DND-41 (cell line): ENCODE results near the gene TTLL9.

ENCODE experiments used
- ATAC-seq: fragments of 200-7000 bp; cut with Tn5 transposase; 3 replicates; pipeline ENCODE4 v1.9.1; 2021; ENCODE audit warnings: low read depth; ENCODE audit not compliant: insufficient read depth
- DNase-seq: peaks from one replicate; pipeline ENCODE4 v3.0.0-alpha.2; 2020
- H2AFZ ChIP-seq: 2 replicates; pipeline ENCODE4 v1.6.0; 2012; ENCODE audit warnings: low read depth, low read length
- H3K27ac ChIP-seq: 2 replicates; pipeline ENCODE4 v1.5.1; 2012; ENCODE audit warnings: low read length, inconsistent platforms
- H3K27me3 ChIP-seq: fragments of 200-600 bp; sonication (generic); 2 replicates; pipeline ENCODE4 v1.6.0; 2012; ENCODE audit warnings: low read length, mild to moderate bottlenecking, inconsistent platforms; ENCODE audit not compliant: insufficient read depth, poor library complexity
- H3K36me3 ChIP-seq: 2 replicates; pipeline ENCODE4 v1.5.1; 2012; ENCODE audit warnings: low read length, inconsistent platforms; ENCODE audit not compliant: insufficient read depth
- H3K4me1 ChIP-seq: 2 replicates; pipeline ENCODE4 v1.5.1; 2012; ENCODE audit warnings: mild to moderate bottlenecking, low read length; ENCODE audit not compliant: insufficient read depth
- H3K4me2 ChIP-seq: 2 replicates; pipeline ENCODE4 v1.6.0; 2012; ENCODE audit warnings: mild to moderate bottlenecking, moderate library complexity, low read length, inconsistent platforms; ENCODE audit not compliant: insufficient read depth
- H3K4me3 ChIP-seq, 2 experiments: fragments of 200-600 bp in 1 of 2; shearing (Covaris generic) in 1 of 2; 2 replicates each; pipeline ENCODE4 v1.5.1; 2012 to 2016; ENCODE audit warnings: inconsistent platforms in 2 of 2, low read length in 2 of 2, mild to moderate bottlenecking in 2 of 2, low read depth in 1 of 2, moderate library complexity in 1 of 2
- H3K79me2 ChIP-seq: 2 replicates; pipeline ENCODE4 v1.6.0; 2012; ENCODE audit warnings: low read length, inconsistent platforms; ENCODE audit not compliant: insufficient read depth
- H3K9ac ChIP-seq: 2 replicates; pipeline ENCODE4 v1.6.0; 2012; ENCODE audit warnings: low read depth, mild to moderate bottlenecking, inconsistent platforms, low read length, moderate library complexity
- H3K9me3 ChIP-seq: 2 replicates; pipeline ENCODE4 v1.5.1; 2012; ENCODE audit warnings: low read length, moderate library complexity, mild to moderate bottlenecking, inconsistent platforms; ENCODE audit not compliant: insufficient read depth, severe bottlenecking
- H4K20me1 ChIP-seq: 2 replicates; pipeline ENCODE4 v1.6.0; 2012; ENCODE audit warnings: low read length; ENCODE audit not compliant: insufficient read depth
- CTCF ChIP-seq: IDR thresholded peaks from 2 replicates; pipeline ENCODE4 v1.5.1; 2012; ENCODE audit warnings: borderline replicate concordance, low read length, moderate library complexity, mild to moderate bottlenecking; ENCODE audit not compliant: poor library complexity, severe bottlenecking; ENCODE audit errors: extremely low read depth
- EZH2 ChIP-seq: IDR thresholded peaks from 3 replicates; pipeline ENCODE4 v1.6.1; 2012; ENCODE audit warnings: borderline replicate concordance, low read depth, mild to moderate bottlenecking, moderate library complexity, low read length, inconsistent platforms; ENCODE audit not compliant: severe bottlenecking

TTLL9 gene

GRCh38 chr20:31963889-31964288, 93.5 kb downstream of the TTLL9 start:
- H3K9me3 ChIP-seq, result no peaks in the 10 kb centered on the region
- H3K4me3 ChIP-seq, result no peak overlapping the region
- peaks cover 5% of the 10 kb centered on the region for H4K20me1 ChIP-seq
- no peak overlapping the region for H3K9ac ChIP-seq
- H2AFZ ChIP-seq, result no peak overlapping the region
- H3K27me3 ChIP-seq, result peaks cover 7% of the 10 kb centered on the region
- no peak for DNase-seq
- TF ChIP-seq EZH2 (no peak), CTCF (no peak)
- no peaks in the 10 kb centered on the region for H3K79me2 ChIP-seq
- no peaks in the 10 kb centered on the region for H3K4me1 ChIP-seq
- ATAC-seq, result no peak
- no peaks in the 10 kb centered on the region for H3K36me3 ChIP-seq
- H3K4me2 ChIP-seq, result no peak overlapping the region
- no peak overlapping the region for H3K27ac ChIP-seq

- no peak overlapping the region for H3K4me2 ChIP-seq
- no peaks in the 10 kb centered on the region for H3K79me2 ChIP-seq
- no peak overlapping the region for H3K27ac ChIP-seq
- H4K20me1 ChIP-seq, result peaks cover 5% of the 10 kb centered on the region
- no peaks in the 10 kb centered on the region for H3K9me3 ChIP-seq
- H3K4me3 ChIP-seq, result no peak overlapping the region
- ATAC-seq (no peak), DNase-seq (no peak)
- H2AFZ ChIP-seq, result no peak overlapping the region
- no peak overlapping the region for H3K9ac ChIP-seq
- H3K4me1 ChIP-seq, result no peaks in the 10 kb centered on the region
- TF ChIP-seq EZH2, result no peak
- TF ChIP-seq CTCF, result no peak
- no peaks in the 10 kb centered on the region for H3K36me3 ChIP-seq
- H3K27me3 ChIP-seq, result peaks cover 4% of the 10 kb centered on the region
These were observed 96.7 kb downstream of the TTLL9 start for GRCh38 chr20:31966991-31967655.

- DNase-seq (no peak), ATAC-seq (no peak)
- no peak within 1 kb of the TSS for H3K27ac ChIP-seq
- no peak within 1 kb of the TSS for H3K4me3 ChIP-seq
- no peak within 1 kb of the TSS for H2AFZ ChIP-seq
- H3K4me2 ChIP-seq, result no peak within 1 kb of the TSS
- H3K27me3 ChIP-seq, result peaks cover 1% of the 10 kb centered on the region
- TF ChIP-seq EZH2, result no peak
- TF ChIP-seq CTCF, result no peak
- H4K20me1 ChIP-seq, result peaks cover 5% of the 10 kb centered on the region
- H3K79me2 ChIP-seq, result no peaks in the 10 kb centered on the region
- H3K9me3 ChIP-seq, result no peaks in the 10 kb centered on the region
- H3K36me3 ChIP-seq, result no peaks in the 10 kb centered on the region
- H3K9ac ChIP-seq, result no peak within 1 kb of the TSS
- H3K4me1 ChIP-seq, result no peaks in the 10 kb centered on the region
These were observed 97.4 kb downstream of the TTLL9 start, which contains the start of gene XKR7 for GRCh38 chr20:31967830-31968249. XKR7 (plus strand) TSS chr20:31968151; CDS start chr20:31968176, 25 bp downstream.
